ENCODE results near the gene MREG.
A peak's percentile ranks its signal among the peaks of the same experiment; 100 is the strongest.

Gene MREG

GRCh38 chr2:215915441-215915840 is 97.9 kb downstream of the MREG start:
- no peak for DNase-seq

DNA sequence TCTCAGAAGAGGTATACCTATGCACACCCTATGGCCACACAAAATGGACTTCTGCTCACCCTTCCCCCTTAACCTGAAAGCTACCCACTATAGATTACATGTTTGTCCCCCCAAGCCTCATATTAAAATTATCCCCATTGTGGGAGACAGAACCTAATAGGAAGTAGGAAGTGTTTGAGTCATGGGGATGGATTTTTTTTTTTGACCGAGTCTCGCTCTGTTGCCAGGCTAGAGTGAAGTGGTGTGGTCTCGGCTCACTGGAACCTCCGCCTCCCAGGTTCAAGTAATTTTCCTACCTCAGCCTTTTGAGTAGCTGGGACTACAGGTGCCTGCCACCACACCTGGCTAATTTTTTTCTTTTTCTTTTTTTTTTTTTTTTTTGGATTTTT is 98.6 kb downstream of the MREG start:
- no peak for DNase-seq

DNA sequence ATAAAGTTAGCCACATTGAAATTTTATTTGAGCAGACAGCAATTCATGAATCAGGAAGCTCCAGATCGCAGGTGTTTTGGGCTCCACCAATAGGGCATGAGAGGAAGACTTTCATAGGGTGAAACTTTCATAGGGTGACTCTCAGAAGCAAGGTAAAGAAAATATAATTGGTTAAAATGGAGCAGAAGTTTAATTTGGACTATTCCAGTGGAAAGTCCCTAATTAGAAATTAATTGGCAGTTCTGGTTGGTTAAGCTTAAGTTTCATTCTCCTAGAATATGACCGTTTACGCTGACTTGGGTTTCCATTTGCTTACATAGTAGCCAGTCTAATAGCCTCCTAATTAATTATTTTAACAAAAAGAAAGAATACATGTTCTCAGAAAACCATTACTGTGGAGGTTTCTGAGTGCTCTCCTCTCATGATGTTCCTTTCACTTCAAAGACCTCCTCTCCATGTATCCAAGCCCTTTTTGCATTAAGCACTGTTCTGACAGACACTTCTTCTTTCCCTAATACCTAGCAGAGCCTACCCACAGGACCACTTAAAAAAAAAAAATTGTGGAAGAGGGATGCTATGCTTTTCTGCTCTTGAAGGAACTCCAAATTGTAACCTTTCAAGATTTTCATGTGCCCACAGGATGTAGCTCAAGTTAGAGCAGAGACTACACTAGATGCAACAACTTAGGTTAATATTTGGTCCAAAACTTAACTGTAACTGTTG is 99.1 kb downstream of the MREG start:
- no peak for DNase-seq

GRCh38 chr2:215912299-215912842 is 101.0 kb downstream of the MREG start:
- no peak for DNase-seq

GRCh38 chr2:215911301-215912085 is 101.9 kb downstream of the MREG start:
- peak; percentile 81 for DNase-seq

GRCh38 chr2:215910180-215910579 is 103.2 kb downstream of the MREG start:
- DNase-seq: no peak

DNA sequence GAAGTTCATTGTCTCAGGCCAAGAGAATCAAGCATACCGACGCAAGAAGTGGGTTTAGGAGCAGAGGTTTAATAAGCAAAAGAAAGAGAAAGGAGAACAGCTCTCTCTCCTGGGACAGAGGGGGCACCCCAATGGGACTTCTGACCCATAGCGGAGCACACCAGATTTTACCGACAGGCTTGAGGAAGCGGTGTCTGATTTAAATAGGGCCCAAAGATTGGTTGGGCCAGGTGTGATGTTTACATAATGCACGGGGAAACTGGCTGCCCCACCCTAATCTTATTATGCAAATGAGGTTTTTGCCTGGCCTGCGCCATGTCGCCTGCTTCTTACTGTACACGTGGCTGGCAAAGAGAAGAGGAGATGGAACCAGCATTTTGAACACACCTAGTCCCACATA is 106.2 kb downstream of the MREG start:
- no peak for DNase-seq

DNA sequence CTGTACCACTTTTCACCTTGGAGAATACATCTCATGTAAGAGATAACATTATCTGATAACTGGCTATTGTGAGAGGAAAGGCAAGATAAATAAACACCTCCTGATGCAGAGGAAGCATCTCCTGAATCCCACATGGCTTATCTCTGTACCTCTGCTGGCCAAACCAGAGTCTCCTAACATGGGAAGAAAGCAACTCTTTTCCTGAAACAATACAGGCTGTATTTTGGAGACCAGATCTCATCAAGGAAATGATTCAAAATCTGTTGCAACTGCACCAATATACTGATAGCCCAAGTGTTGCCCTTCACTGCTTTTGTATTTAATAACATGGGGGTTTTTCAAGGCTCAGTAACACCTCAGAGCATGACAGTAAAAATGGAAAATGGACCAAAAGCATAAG is 106.9 kb downstream of the MREG start:
- DNase-seq: no peak

DNA sequence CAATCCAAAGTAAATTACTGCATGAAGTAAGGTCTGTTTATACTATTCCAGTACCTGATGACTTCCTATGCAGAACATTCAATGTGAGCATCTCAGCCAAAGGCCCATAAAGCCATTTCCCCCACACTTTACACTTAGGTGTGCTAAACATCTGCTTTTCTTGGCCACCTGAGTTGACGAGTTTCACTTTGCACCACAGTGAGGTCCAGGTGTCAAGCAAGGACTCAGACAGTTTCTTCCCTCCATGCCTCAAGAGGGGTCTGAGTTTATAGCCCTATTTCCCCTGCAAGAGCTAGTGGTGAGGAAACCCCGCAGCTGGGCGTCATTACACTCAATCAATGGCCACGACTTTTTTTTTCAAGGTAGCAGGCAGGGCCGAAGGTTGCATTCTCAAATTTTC is 107.7 kb downstream of the MREG start:
- no peak for DNase-seq

GRCh38 chr2:215904101-215904500 is 109.2 kb downstream of the MREG start:
- DNase-seq: no peak

GRCh38 chr2:215903203-215903602 is 110.1 kb downstream of the MREG start:
- DNase-seq: no peak

DNA sequence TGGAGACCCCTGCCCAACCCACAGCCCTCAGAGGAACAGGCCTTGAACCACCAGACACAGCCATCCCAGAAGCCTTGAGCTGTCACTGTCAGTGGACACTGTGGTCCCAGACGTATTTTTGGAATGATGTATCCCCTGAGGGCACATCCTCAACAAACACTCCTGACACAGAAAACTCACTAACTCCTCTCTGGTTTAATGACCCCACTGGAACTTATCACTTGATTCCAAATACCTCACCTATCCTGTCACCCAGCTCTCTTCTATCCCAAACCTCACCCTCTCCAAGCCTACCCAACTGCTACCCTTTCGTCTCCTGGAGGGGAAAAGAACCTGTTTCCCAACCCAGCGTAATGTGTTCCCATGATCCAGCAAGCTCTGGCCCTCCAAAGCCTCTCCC is 111.6 kb downstream of the MREG start:
- no peak for DNase-seq

GRCh38 chr2:215900843-215901242 is 112.5 kb downstream of the MREG start:
- DNase-seq: no peak

DNA sequence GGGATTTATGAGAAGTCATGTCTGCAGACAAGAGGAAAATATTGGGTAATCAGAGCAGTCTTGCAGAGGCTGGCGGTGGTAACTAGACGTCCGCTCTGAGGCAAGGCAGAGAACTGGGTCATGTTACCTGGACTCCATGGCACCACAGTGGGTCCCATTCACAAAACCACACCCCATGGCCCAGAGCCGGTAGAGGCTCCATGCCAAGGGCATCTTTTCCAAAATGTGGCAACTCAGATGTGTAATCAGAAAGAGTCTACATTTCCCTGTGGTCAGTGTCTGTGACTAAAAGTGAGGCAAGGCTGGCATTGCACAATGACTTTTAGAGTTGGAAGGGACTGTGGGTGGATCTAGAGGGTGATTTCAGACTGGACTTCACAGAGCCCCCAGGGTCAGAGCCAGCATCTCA is 113.1 kb downstream of the MREG start:
- DNase-seq: no peak

GRCh38 chr2:215899141-215900074 is 113.9 kb downstream of the MREG start:
- DNase-seq: no peak

- no peak for DNase-seq
Observed at GRCh38 chr2:215898363-215898762, 115.0 kb downstream of the MREG start.

DNA sequence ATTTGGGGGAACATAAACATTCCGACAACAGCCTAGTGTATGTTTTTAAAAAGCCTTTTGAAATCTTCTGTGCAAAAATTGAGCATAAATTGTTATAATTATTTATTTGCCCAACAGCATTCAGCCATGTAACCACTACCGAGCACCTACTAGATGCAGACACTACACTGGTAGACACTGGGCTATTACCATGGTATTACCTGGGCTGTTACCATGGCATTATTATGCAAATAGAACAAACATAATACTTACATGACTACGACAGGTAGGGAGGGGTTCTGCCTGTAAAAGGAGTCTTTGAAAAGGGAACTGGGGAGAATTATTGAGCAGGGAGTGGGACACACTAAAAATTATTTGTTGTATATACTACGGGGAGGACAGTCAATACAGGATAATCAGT is 116.4 kb downstream of the MREG start:
- DNase-seq: no peak

GRCh38 chr2:215895330-215895729 is 118.0 kb downstream of the MREG start:
- no peak for DNase-seq

All from NCI-H524 treated with DMSO at 0.1 percent for 48 hours (cell line).